Kidney epithelial cell (primary cell): ENCODE results near the gene RNF126. TPM values are rescaled to one million over a fixed set of nuclear protein-coding genes. Genes with fewer than 3 reads are reported as not detected.
"Not testable (repeated sequence)": the region's sequence is repeated elsewhere in the genome, so short reads cannot be mapped to it uniquely, and the experiment has no call there.

Experiments
- DNase-seq: peaks from one replicate; pipeline ENCODE4 v3.0.0-alpha.2; 2010; ENCODE audit warnings: low read depth
- H3K27me3 ChIP-seq: 2 replicates; pipeline ENCODE4 v1.6.0; 2011; ENCODE audit warnings: low read length; ENCODE audit not compliant: control insufficient read depth, insufficient read depth
- H3K36me3 ChIP-seq: 2 replicates; pipeline ENCODE4 v1.5.1; 2011; ENCODE audit warnings: low read length; ENCODE audit not compliant: control insufficient read depth, insufficient read depth
- H3K4me3 ChIP-seq: 2 replicates; pipeline ENCODE4 v1.5.1; 2011; ENCODE audit warnings: low read depth, mild to moderate bottlenecking, control low read depth, low read length
- total RNA-seq: library from RNA; depleted of rRNA; stranded (reverse); fragments of >200 nt; gene quantifications from 2 replicates; pipeline ENCODE4 v1.2.3, GENCODE V29; 2015
- TF ChIP-seq, protein P1 (sequence below): IDR thresholded peaks from 2 replicates; pipeline ENCODE4 v1.5.1; 2011; ENCODE audit warnings: mild to moderate bottlenecking, moderate library complexity, low read length, control low read depth, inconsistent platforms; ENCODE audit not compliant: insufficient read depth, poor library complexity, severe bottlenecking

RNF126 gene
- total RNA-seq, 1 donor from 2014 or later = 77.6 TPM

DNA sequence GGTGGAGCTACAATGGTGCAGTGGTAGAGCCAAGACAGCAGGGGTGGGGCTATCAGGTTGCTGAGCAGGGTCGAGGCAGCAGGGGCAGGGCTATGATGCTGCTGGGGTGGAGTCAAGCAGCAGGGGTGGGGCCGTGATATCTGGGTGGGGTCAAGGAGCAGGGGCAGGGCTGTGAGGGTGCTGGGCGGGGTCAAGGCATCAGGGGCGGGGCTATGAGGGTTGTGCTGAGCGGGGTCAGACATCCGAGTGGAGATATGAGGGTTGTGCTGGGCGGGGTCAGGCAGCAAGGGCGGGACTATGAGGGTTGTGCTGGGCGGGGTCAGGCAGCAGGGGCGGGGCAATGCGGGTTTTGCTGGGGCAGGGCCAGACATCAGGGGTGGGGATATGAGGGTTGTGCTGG, 58.7 kb downstream of the RNF126 start:
- DNase-seq = no peak
- Histone ChIP-seq H3K27me3 (no peaks in the 10 kb centered on the region), H3K36me3 (no peaks in the 10 kb centered on the region), H3K4me3 (no peak overlapping the region)
- TF ChIP-seq, protein P1, sequence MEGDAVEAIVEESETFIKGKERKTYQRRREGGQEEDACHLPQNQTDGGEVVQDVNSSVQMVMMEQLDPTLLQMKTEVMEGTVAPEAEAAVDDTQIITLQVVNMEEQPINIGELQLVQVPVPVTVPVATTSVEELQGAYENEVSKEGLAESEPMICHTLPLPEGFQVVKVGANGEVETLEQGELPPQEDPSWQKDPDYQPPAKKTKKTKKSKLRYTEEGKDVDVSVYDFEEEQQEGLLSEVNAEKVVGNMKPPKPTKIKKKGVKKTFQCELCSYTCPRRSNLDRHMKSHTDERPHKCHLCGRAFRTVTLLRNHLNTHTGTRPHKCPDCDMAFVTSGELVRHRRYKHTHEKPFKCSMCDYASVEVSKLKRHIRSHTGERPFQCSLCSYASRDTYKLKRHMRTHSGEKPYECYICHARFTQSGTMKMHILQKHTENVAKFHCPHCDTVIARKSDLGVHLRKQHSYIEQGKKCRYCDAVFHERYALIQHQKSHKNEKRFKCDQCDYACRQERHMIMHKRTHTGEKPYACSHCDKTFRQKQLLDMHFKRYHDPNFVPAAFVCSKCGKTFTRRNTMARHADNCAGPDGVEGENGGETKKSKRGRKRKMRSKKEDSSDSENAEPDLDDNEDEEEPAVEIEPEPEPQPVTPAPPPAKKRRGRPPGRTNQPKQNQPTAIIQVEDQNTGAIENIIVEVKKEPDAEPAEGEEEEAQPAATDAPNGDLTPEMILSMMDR = no peak

DNA sequence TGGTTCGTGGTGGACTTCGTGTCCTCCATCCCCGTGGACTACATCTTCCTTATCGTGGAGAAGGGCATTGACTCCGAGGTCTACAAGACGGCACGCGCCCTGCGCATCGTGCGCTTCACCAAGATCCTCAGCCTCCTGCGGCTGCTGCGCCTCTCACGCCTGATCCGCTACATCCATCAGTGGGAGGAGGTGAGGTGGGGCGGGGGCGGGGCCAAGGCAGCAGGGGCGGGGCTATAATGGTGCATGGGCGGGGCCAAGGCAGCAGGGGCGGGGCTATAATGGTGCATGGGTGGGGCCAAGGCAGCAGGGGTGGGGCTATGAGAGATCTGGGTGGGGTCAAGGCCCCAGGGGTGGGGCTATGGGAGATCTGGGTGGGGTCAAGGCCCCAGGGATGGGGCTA, 59.2 kb downstream of the RNF126 start:
- not testable (repeated sequence) for H3K27me3 ChIP-seq, H3K4me3 ChIP-seq, H3K36me3 ChIP-seq, DNase-seq

DNA sequence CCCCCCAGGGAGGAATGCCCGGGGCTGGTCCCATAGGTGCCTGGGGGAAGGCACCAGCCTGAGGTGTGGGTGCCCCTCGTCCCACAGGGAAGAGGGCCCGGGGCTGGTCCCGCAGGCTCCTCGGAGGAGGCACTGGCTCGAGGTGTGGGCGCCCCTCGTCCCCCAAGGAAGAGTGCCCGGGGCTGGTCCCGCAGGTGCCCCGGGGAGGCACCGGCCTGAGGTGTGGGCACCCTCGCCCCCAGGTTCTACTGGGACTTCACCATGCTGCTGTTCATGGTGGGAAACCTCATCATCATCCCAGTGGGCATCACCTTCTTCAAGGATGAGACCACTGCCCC, 59.7 kb downstream of the RNF126 start:
- not testable (repeated sequence) for H3K27me3 ChIP-seq

DNA sequence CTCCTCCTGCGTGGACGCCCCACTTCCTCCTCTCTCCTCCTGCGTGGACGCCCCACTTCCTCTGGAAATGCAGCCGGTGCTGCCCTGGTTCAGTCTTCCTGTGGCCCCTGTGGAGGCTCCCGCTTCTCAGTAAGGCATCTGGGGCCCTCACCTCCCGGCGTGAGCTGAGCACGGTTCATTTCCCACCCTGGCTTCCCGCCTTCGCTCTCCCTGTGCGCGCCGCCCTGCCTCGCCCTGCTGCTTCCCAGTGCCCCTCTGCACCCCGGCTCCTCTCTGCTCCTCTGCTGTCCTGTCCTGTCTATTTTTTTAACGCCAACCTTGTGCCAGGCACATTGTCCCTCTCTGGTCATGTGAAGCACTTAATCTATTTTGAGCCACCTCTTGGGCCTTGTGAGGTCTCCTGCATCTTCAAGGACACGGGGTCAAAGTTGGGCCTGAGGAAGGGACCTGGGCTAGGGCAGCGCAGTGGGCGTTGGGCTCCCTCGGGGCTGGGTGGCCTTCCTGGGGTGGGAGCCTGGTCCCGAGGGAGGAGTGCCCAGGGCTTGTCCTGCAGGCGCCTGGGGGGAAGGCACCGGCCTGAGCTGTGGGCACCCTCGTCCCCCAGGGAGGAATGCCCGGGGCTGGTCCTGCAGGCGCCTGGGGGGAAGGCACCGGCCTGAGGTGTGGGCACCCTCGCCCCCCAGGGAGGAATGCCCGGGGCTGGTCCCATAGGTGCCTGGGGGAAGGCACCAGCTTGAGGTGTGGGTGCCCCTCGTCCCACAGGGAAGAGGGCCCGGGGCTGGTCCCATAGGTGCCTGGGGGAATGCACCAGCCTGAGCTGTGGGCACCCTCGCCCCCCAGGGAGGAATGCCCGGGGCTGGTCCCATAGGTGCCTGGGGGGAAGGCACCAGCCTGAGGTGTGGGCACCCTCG, 60.4 kb downstream of the RNF126 start:
- Histone ChIP-seq H3K36me3 (no peaks in the 10 kb centered on the region), H3K4me3 (no peak overlapping the region), H3K27me3 (no peaks in the 10 kb centered on the region)
- TF ChIP-seq, protein P1 = no peak
- no peak for DNase-seq

More for the DNA sequence above, 59.7 kb downstream of the RNF126 start:
- DNase-seq, H3K4me3 ChIP-seq, H3K36me3 ChIP-seq: not testable (repeated sequence)

DNA sequence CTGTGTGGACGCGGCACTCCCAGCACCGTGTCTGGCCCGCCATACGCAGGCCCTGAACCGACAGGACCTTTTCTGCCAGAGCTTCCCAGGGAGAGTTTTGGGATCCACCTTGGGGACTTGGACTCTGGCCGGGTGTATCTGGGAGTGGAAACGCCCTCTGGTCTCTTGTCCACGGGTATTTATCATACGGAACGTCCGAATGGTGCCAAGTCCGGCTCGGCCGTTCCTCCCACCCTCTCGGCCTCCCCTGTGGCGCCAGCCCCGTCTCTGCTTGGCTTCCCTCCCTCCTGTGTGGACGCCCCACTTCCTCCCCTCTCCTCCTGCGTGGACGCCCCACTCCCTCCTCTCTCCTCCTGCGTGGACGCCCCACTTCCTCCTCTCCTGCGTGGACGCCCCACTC, 61.2 kb downstream of the RNF126 start:
- Histone ChIP-seq H3K36me3 (no peaks in the 10 kb centered on the region), H3K27me3 (peaks cover 3% of the 10 kb centered on the region), H3K4me3 (no peak overlapping the region)
- DNase-seq = no peak
- TF ChIP-seq, protein P1 = no peak

DNA sequence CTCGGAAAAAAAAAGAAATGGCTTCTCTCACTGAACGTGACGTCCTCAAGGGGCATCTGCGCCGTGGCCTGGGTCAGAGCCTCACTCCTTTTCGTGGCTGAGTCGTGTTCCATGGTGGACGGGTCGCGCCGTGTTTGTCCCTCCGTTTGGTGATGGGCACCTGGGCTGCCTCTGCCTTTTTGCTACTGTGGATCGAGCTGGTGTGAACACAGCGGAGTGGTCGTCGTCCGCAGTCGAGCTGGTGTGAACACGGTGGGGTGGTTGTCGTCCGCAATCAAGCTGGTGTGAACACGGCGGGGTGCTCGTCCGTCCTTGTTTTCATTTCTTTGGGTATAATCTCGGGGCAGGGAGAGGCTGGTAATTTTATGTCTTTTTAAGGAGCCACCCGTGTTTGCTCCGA, 61.7 kb downstream of the RNF126 start:
- peaks cover 4% of the 10 kb centered on the region for H3K27me3 ChIP-seq
- TF ChIP-seq, protein P1 = no peak
- no peak overlapping the region for H3K4me3 ChIP-seq
- H3K36me3 ChIP-seq = no peaks in the 10 kb centered on the region
- no peak for DNase-seq

Other genes with a start within 250 kb of the RNF126 start
- gene SHC2, start 202.2 kb downstream of the RNF126 start, total RNA-seq = 15.2 and 19.5 TPM in 2 replicates
- gene MADCAM1, start 166.7 kb downstream of the RNF126 start, total RNA-seq = 0.14 and 0.46 TPM in 2 replicates
- 52.7 and 68.8 TPM in 2 replicates for gene TPGS1, start 155.7 kb downstream of the RNF126 start, total RNA-seq
- 168 and 194 TPM in 2 replicates for gene CDC34, start 131.5 kb downstream of the RNF126 start, total RNA-seq
- gene GZMM, start 119.2 kb downstream of the RNF126 start, total RNA-seq = not detected in 2 replicates
- 838 and 979 TPM in 2 replicates for gene BSG, start 90.6 kb downstream of the RNF126 start, total RNA-seq
- 0.13 and 0.48 TPM in 2 replicates for gene HCN2, start 73.3 kb downstream of the RNF126 start, total RNA-seq
- gene POLRMT, start 29.7 kb downstream of the RNF126 start, total RNA-seq = 47.6 and 50.0 TPM in 2 replicates
- not detected in 2 replicates for gene FGF22, start 23.3 kb downstream of the RNF126 start, total RNA-seq
- gene FSTL3, start 13.2 kb upstream of the RNF126 start, total RNA-seq = 378 and 504 TPM in 2 replicates
- gene PRSS57, start 32.2 kb upstream of the RNF126 start, total RNA-seq = not detected in 2 replicates
- 42.8 and 49.8 TPM in 2 replicates for gene PALM, start 45.7 kb upstream of the RNF126 start, total RNA-seq
- 45.6 and 52.4 TPM in 2 replicates for gene MISP, start 87.9 kb upstream of the RNF126 start, total RNA-seq
- 268 and 349 TPM in 2 replicates for gene PTBP1, start 134.2 kb upstream of the RNF126 start, total RNA-seq
- gene PLPPR3, start 158.7 kb upstream of the RNF126 start, total RNA-seq = 2.9 and 4.1 TPM in 2 replicates
- not detected in 2 replicates for gene AZU1, start 164.6 kb upstream of the RNF126 start, total RNA-seq
- gene PRTN3, start 177.8 kb upstream of the RNF126 start, total RNA-seq = not detected in 2 replicates
- 0.67 TPM in 1 of 2 replicates, not detected in the other for gene ELANE, start 189.1 kb upstream of the RNF126 start, total RNA-seq
- 1.3 TPM in 2 replicates for gene CFD, start 196.4 kb upstream of the RNF126 start, total RNA-seq
- 40.1 and 41.4 TPM in 2 replicates for gene MED16, start 230.0 kb upstream of the RNF126 start, total RNA-seq
- gene RNU6-9, start 230.3 kb upstream of the RNF126 start, total RNA-seq = not detected in 2 replicates